Urinary bladder (tissue), 4 donors: ENCODE results near the gene PTPRN2. TPM values are rescaled to one million over a fixed set of nuclear protein-coding genes. Genes with fewer than 3 reads are reported as not detected.
"Not testable (repeated sequence)": the region's sequence is repeated elsewhere in the genome, so short reads cannot be mapped to it uniquely, and the experiment has no call there.

Source experiments
- DNase-seq: peaks from one replicate; pipeline ENCODE4 v3.0.0-alpha.2; 2015; ENCODE audit errors: extremely low spot score
- H3K27ac ChIP-seq: one replicate; pipeline ENCODE4 v1.5.1; 2013; ENCODE audit warnings: low read depth, mild to moderate bottlenecking, moderate library complexity
- H3K36me3 ChIP-seq: one replicate; pipeline ENCODE4 v1.6.1; 2013; ENCODE audit warnings: mild to moderate bottlenecking, moderate library complexity; ENCODE audit not compliant: insufficient read depth
- H3K4me1 ChIP-seq: one replicate; pipeline ENCODE4 v1.6.1; 2013; ENCODE audit warnings: mild to moderate bottlenecking, moderate library complexity; ENCODE audit not compliant: insufficient read depth
- H3K4me3 ChIP-seq: one replicate; pipeline ENCODE4 v1.5.1; 2013; ENCODE audit warnings: low read depth, low read length
- WGBS: extraction: QIAGEN DNeasy Blood & Tissue Kit; methylation state at CpG from one replicate; pipeline ENCODE4 v1.1.7; 2013; 5-methylcytosine and 5-hydroxymethylcytosine counted together
- polyA plus RNA-seq: library from polyadenylated mRNA; stranded (reverse); fragments of 200-250 nt; gene quantifications from one replicate; pipeline ENCODE4 v1.2.3, GENCODE V29; 2013
- total RNA-seq: library from RNA; depleted of rRNA; stranded (reverse); fragments of >200 nt; gene quantifications from one replicate; pipeline ENCODE4 v1.2.3, GENCODE V29; 2014
- donor health status: healthy with polysubstance abuse.
- donor health status: healthy.

The PTPRN2 gene
- total and polyA plus RNA-seq, 2 donors, result 2.8 to 4.4 TPM

- no peak for DNase-seq
- Histone ChIP-seq H3K4me1 (no peaks in the 10 kb centered on the region), H3K4me3 (no peak overlapping the region), H3K27ac (no peak overlapping the region), H3K36me3 (no peaks in the 10 kb centered on the region)
- WGBS, result 87% methylated on average over 12 of the region's 12 CpGs
Observed at GRCh38 chr7:158431055-158431940, 156.3 kb downstream of the PTPRN2 start.

- Histone ChIP-seq H3K27ac (no peak overlapping the region), H3K36me3 (no peaks in the 10 kb centered on the region), H3K4me1 (no peaks in the 10 kb centered on the region), H3K4me3 (no peak overlapping the region)
- 85% methylated on average over 22 of the region's 22 CpGs for WGBS
- DNase-seq, result no peak
Observed at GRCh38 chr7:158430308-158431034, 157.2 kb downstream of the PTPRN2 start.

- WGBS, result 77% methylated on average over 23 of the region's 24 CpGs
- H3K36me3 ChIP-seq, result no peaks in the 10 kb centered on the region
- no peak for DNase-seq
- no peak overlapping the region for H3K4me3 ChIP-seq
- H3K4me1 ChIP-seq, result no peaks in the 10 kb centered on the region
- no peak overlapping the region for H3K27ac ChIP-seq
Observed at GRCh38 chr7:158428837-158429753, 158.5 kb downstream of the PTPRN2 start.

- Histone ChIP-seq H3K36me3 (no peaks in the 10 kb centered on the region), H3K4me1 (no peaks in the 10 kb centered on the region), H3K27ac (no peak overlapping the region), H3K4me3 (no peak overlapping the region)
- WGBS, result 91% methylated on average over 26 of the region's 26 CpGs
- DNase-seq, result no peak
Observed at GRCh38 chr7:158428131-158428836, 159.3 kb downstream of the PTPRN2 start.

GRCh38 chr7:158425676-158426075 lies 161.9 kb downstream of the PTPRN2 start:
- not testable (repeated sequence) for H3K36me3 ChIP-seq, H3K27ac ChIP-seq, DNase-seq, H3K4me1 ChIP-seq, H3K4me3 ChIP-seq
- 96% methylated on average over 29 of the region's 42 CpGs for WGBS

- Histone ChIP-seq H3K4me1 (no peaks in the 10 kb centered on the region), H3K27ac (no peak overlapping the region), H3K36me3 (no peaks in the 10 kb centered on the region), H3K4me3 (no peak overlapping the region)
- WGBS, result 91% methylated on average over 19 of the region's 19 CpGs
- no peak for DNase-seq
Observed at GRCh38 chr7:158424531-158424930, 163.1 kb downstream of the PTPRN2 start.

- 94% methylated on average over 23 of the region's 23 CpGs for WGBS
- H3K4me1 ChIP-seq, result no peaks in the 10 kb centered on the region
- no peaks in the 10 kb centered on the region for H3K36me3 ChIP-seq
- no peak overlapping the region for H3K27ac ChIP-seq
- DNase-seq, result no peak
- H3K4me3 ChIP-seq, result no peak overlapping the region
Observed at GRCh38 chr7:158424011-158424410, 163.6 kb downstream of the PTPRN2 start.

- Histone ChIP-seq H3K36me3 (no peaks in the 10 kb centered on the region), H3K27ac (no peak overlapping the region), H3K4me1 (no peaks in the 10 kb centered on the region), H3K4me3 (no peak overlapping the region)
- 79% methylated on average over 15 of the region's 15 CpGs for WGBS
- DNase-seq, result no peak
Observed at GRCh38 chr7:158422887-158423560, 164.6 kb downstream of the PTPRN2 start.

- DNase-seq, result no peak
- no peak overlapping the region for H3K27ac ChIP-seq
- WGBS, result 94% methylated on average over 17 of the region's 17 CpGs
- H3K4me1 ChIP-seq, result no peaks in the 10 kb centered on the region
- no peaks in the 10 kb centered on the region for H3K36me3 ChIP-seq
- no peak overlapping the region for H3K4me3 ChIP-seq
Observed at GRCh38 chr7:158422196-158422886, 165.3 kb downstream of the PTPRN2 start.

GRCh38 chr7:158421361-158421760 lies 166.3 kb downstream of the PTPRN2 start:
- no peak for DNase-seq
- Histone ChIP-seq H3K4me1 (no peaks in the 10 kb centered on the region), H3K4me3 (no peak overlapping the region), H3K27ac (no peak overlapping the region), H3K36me3 (no peaks in the 10 kb centered on the region)
- 49% methylated on average over 7 of the region's 7 CpGs for WGBS

GRCh38 chr7:158420591-158421340 lies 166.9 kb downstream of the PTPRN2 start:
- Histone ChIP-seq H3K36me3 (no peaks in the 10 kb centered on the region), H3K4me1 (no peaks in the 10 kb centered on the region), H3K4me3 (no peak overlapping the region), H3K27ac (no peak overlapping the region)
- no peak for DNase-seq
- 86% methylated on average over 16 of the region's 16 CpGs for WGBS
